Pancreas (tissue), 10 donors: Measurements from ENCODE around the gene ZNF239. TPM values are rescaled to one million over a fixed set of nuclear protein-coding genes. Genes with fewer than 3 reads are reported as not detected.

ENCODE experiments used
- ATAC-seq, 4 donors: fragments of 200-7000 bp; cut with Tn5 transposase; one replicate each; pipeline versions ENCODE4 v1.8.0 to v1.9.1; 2020; ENCODE audit warnings: mild to moderate bottlenecking in 4 of 4, moderate library complexity in 4 of 4
- DNase-seq, 6 donors: peaks; one replicate each; pipeline ENCODE4 v3.0.0-alpha.2; 2020
- FAIRE-seq: peaks from 2 replicates; lab custom pipeline; 2012; peaks lifted over from hg19 to GRCh38; lab: Jason Lieb, UNC
- H3K27ac ChIP-seq, 4 donors: fragments of 200-600 bp; sonication (generic); 1 replicate in 3 of 4; 2 replicates in 1 of 4; pipeline versions ENCODE4 v1.5.0 to v1.8.0; 2020
- H3K27me3 ChIP-seq, 4 donors: fragments of 200-600 bp; one replicate each; pipeline ENCODE4 v1.8.0; 2021
- H3K36me3 ChIP-seq, 3 donors: fragments of 200-600 bp; sonication (generic) in 1 of 3; one replicate each; pipeline versions ENCODE4 v1.5.0 to v1.8.0; 2020 to 2021
- H3K4me1 ChIP-seq, 3 donors: fragments of 200-600 bp; one replicate each; pipeline ENCODE4 v1.8.0; 2021
- H3K4me3 ChIP-seq, 4 donors: fragments of 200-600 bp; sonication (generic) in 2 of 4; one replicate each; pipeline versions ENCODE4 v1.5.0 to v1.8.0; 2020 to 2021
- H3K9me3 ChIP-seq, 4 donors: fragments of 200-600 bp; one replicate each; pipeline ENCODE4 v1.8.0; 2021
- CTCF ChIP-seq, 4 donors: fragments of 200-600 bp; sonication (generic) in 3 of 4; IDR thresholded peaks; one replicate each; pipeline versions ENCODE4 v1.5.0 to v1.8.0; 2021; ENCODE audit warnings: antibody characterized with exemption in 4 of 4
- WGBS, 2 donors: extraction: QIAGEN DNeasy Blood & Tissue Kit; methylation state at CpG; one replicate each; pipeline ENCODE4 v1.1.7; 2013; 5-methylcytosine and 5-hydroxymethylcytosine counted together
- intact Hi-C, 3 donors: fragments of 100-400 bp; cut with DNase I; formaldehyde crosslinking; loops; one replicate each; pipeline versions ENCODE4 v1.11.1 to v1.14.2; 2022
- polyA plus RNA-seq, 2 donors: library from polyadenylated mRNA; stranded (reverse); fragments of 200-250 nt; gene quantifications; one replicate each; pipeline ENCODE4 v1.2.3, GENCODE V29; 2013
- total RNA-seq, 6 donors: library from RNA; stranded (reverse); fragmentation: NEBNext Ultra II Directional in 4 of 6; extraction: Animal tissue kit (Norgen Biotek cat#: 25700) in 4 of 6; gene quantifications; one replicate each; pipeline versions ENCODE4 v1.2.1 to v1.2.4, GENCODE V29; 2021 to 2023
- donor health status: healthy with polysubstance abuse.
- donor health status: DM: no; HTN: no; CAD: no; lungs with moderate emphysema.
- donor health status: DM: no; HTN: no; CAD: no.
- donor health status: control.
- donor health status: control.
- donor health status: Bipolar disorder and iron deficiency.
- donor health status: DM: yes; HTN: yes; CAD: no.
- donor health status: DM: no; HTN: no; CAD: no.
- donor health status: DM: no; HTN: no; CAD: no.
- donor health status: DM: yes; HTN: yes; CAD: no.

Gene ZNF239
- total RNA-seq, result 1 to 10 TPM; 1.2 to 3.5 (median 2.4) TPM
- polyA plus RNA-seq, result 1 to 10 TPM; 4.8 to 5.1 TPM

- intact Hi-C loops, result no loop called here
- Histone ChIP-seq H3K36me3 (no peaks in the 10 kb centered on the region), H3K27ac (peak within 1 kb of the TSS in 1 of 4 donors; percentile 52), H3K4me1 (peaks cover 0 to 9% (median 0%) of the 10 kb centered on the region in 3 donors), H3K9me3 (no peaks in the 10 kb centered on the region), H3K27me3 (no peaks in the 10 kb centered on the region), H3K4me3 (peak within 1 kb of the TSS; percentile 42 to 86 (median 63))
- 4 to 5% methylated on average over 77 to 78 of the region's 78 CpGs for WGBS, 2 donors
- DNase-seq (peak; percentile 80 to 93 (median 86)), ATAC-seq (peak; percentile 98 to 99 (median 99)), FAIRE-seq (peak; percentile 71)
- TF ChIP-seq CTCF (IDR thresholded peaks at IDR 0.05), result no peak
These were observed at the start of gene ZNF239 for GRCh38 chr10:43574001-43574892. TSS of gene ZNF239 (minus strand) at chr10:43574616. CDS start at chr10:43558079, 16,537 bp downstream.

- H3K9me3 ChIP-seq, result no peaks in the 10 kb centered on the region
- FAIRE-seq (no peak), ATAC-seq (peak in 1 of 4 donors; percentile 35), DNase-seq (no peak)
- 57 to 71% methylated on average over 3 of the region's 3 CpGs for WGBS, 2 donors
- H3K4me3 ChIP-seq, result no peak overlapping the region
- H3K27ac ChIP-seq, result no peak overlapping the region
- no peak for TF ChIP-seq CTCF (IDR thresholded peaks at IDR 0.05)
- no peaks in the 10 kb centered on the region for H3K4me1 ChIP-seq
- H3K36me3 ChIP-seq, result no peaks in the 10 kb centered on the region
- intact Hi-C loops, result no loop called here
- H3K27me3 ChIP-seq, result no peaks in the 10 kb centered on the region
These were observed 48.9 kb upstream of the ZNF239 start for GRCh38 chr10:43623351-43623750.

- H3K4me3 ChIP-seq, result no peak overlapping the region
- H3K27me3 ChIP-seq, result no peaks in the 10 kb centered on the region
- no peak for TF ChIP-seq CTCF (IDR thresholded peaks at IDR 0.05)
- no peak for ATAC-seq
- DNase-seq, result no peak
- H3K36me3 ChIP-seq, result peaks cover 0 to 2% (median 2%) of the 10 kb centered on the region in 3 donors
- FAIRE-seq, result no peak
- peaks cover 0 to 3% (median 0%) of the 10 kb centered on the region in 4 donors for H3K9me3 ChIP-seq
- 70 to 75% methylated on average over 2 of the region's 2 CpGs for WGBS, 2 donors
- intact Hi-C loops, result no loop called here
- no peaks in the 10 kb centered on the region for H3K4me1 ChIP-seq
- no peak overlapping the region for H3K27ac ChIP-seq
These were observed 47.6 kb upstream of the ZNF239 start for GRCh38 chr10:43622038-43622437.

- ATAC-seq, result no peak
- no peaks in the 10 kb centered on the region for H3K27me3 ChIP-seq
- TF ChIP-seq CTCF (IDR thresholded peaks at IDR 0.05), result no peak
- H3K9me3 ChIP-seq, result peaks cover 0 to 3% (median 0%) of the 10 kb centered on the region in 4 donors
- no peak overlapping the region for H3K4me3 ChIP-seq
- H3K4me1 ChIP-seq, result no peaks in the 10 kb centered on the region
- peaks cover 3 to 11% (median 5%) of the 10 kb centered on the region in 3 donors for H3K36me3 ChIP-seq
- DNase-seq, result no peak
- FAIRE-seq, result no peak
- WGBS, 2 donors, result 94 to 96% methylated on average over 2 of the region's 2 CpGs
- no peak overlapping the region for H3K27ac ChIP-seq
- intact Hi-C loops, result no loop called here
These were observed 45.0 kb upstream of the ZNF239 start for GRCh38 chr10:43619368-43619767.
